Stimulated activated effector memory CD8-positive, alpha-beta T cell treated with anti-CD3 and anti-CD28 coated beads, Interleukin-12 subunit alpha, Interleukin-12 subunit beta, amount 100 ng/mL, for 72 hours (primary cell): Measurements from ENCODE around the gene OR2AE1.
"Not testable (repeated sequence)": the region's sequence is repeated elsewhere in the genome, so short reads cannot be mapped to it uniquely, and the experiment has no call there.

Experiments
- ATAC-seq: fragments of 150-1000 bp; cut with Tn5 transposase; 2 replicates; pipeline ENCODE4 v1.10.0; 2021
- DNase-seq, 2 donors: peaks; one replicate each; pipeline ENCODE4 v3.0.0; 2021 to 2022; ENCODE audit warnings: low spot score in 2 of 2
- H3K27ac Mint-ChIP-seq: one replicate; pipeline ENCODE4 v1.8.0; 2022; ENCODE audit warnings: mild to moderate bottlenecking, mixed read lengths
- H3K36me3 Mint-ChIP-seq: one replicate; pipeline ENCODE4 v1.8.0; 2022; ENCODE audit warnings: mild to moderate bottlenecking, mixed read lengths
- H3K4me1 Mint-ChIP-seq: one replicate; pipeline ENCODE4 v1.8.0; 2022; ENCODE audit warnings: mixed read lengths
- H3K4me3 Mint-ChIP-seq: one replicate; pipeline ENCODE4 v1.8.0; 2022; ENCODE audit warnings: mild to moderate bottlenecking, mixed read lengths
- H3K9me3 Mint-ChIP-seq: one replicate; pipeline ENCODE4 v1.8.0; 2022; ENCODE audit warnings: mixed read lengths

Gene OR2AE1

GRCh38 chr7:99876933-99877332 lies at the start of gene OR2AE1:
OR2AE1 (minus strand) TSS chr7:99877033; CDS start chr7:99877033, 0 bp downstream.
- Mint-ChIP-seq H3K4me1 (no peaks in the 10 kb centered on the region), H3K9me3 (no peaks in the 10 kb centered on the region), H3K36me3 (no peaks in the 10 kb centered on the region), H3K4me3 (no peak within 1 kb of the TSS), H3K27ac (no peak within 1 kb of the TSS)
- ATAC-seq (no peak), DNase-seq (no peak)

- no peak for ATAC-seq
- Mint-ChIP-seq H3K4me1 (peaks cover 17% of the 10 kb centered on the region), H3K4me3 (no peak overlapping the region), H3K36me3 (no peaks in the 10 kb centered on the region), H3K9me3 (no peaks in the 10 kb centered on the region), H3K27ac (no peak overlapping the region)
- no peak for DNase-seq
These were observed 49.5 kb upstream of the OR2AE1 start for GRCh38 chr7:99926321-99926720.

- peaks cover 14% of the 10 kb centered on the region for H3K4me1 Mint-ChIP-seq
- peaks cover 8% of the 10 kb centered on the region for H3K36me3 Mint-ChIP-seq
- H3K9me3 Mint-ChIP-seq: no peaks in the 10 kb centered on the region
- H3K4me3 Mint-ChIP-seq: no peak overlapping the region
- no peak for ATAC-seq
- no peak for DNase-seq
- no peak overlapping the region for H3K27ac Mint-ChIP-seq
These were observed 46.4 kb upstream of the OR2AE1 start for GRCh38 chr7:99923200-99923599.

GRCh38 chr7:99920149-99920548 lies 43.3 kb upstream of the OR2AE1 start:
- peak overlapping the region; percentile 93 for H3K4me3 Mint-ChIP-seq
- peak in 1 of 2 donors; percentile 44 for DNase-seq
- peak overlapping the region; percentile 97 for H3K27ac Mint-ChIP-seq
- H3K9me3 Mint-ChIP-seq: no peaks in the 10 kb centered on the region
- H3K36me3 Mint-ChIP-seq: peaks cover 35% of the 10 kb centered on the region
- no peak for ATAC-seq
- H3K4me1 Mint-ChIP-seq: peaks cover 43% of the 10 kb centered on the region

- no peaks in the 10 kb centered on the region for H3K9me3 Mint-ChIP-seq
- peaks cover 37% of the 10 kb centered on the region for H3K36me3 Mint-ChIP-seq
- ATAC-seq (no peak), DNase-seq (no peak)
- H3K4me3 Mint-ChIP-seq: peak overlapping the region; percentile 93
- peak overlapping the region; percentile 97 for H3K27ac Mint-ChIP-seq
- peaks cover 47% of the 10 kb centered on the region for H3K4me1 Mint-ChIP-seq
These were observed 42.9 kb upstream of the OR2AE1 start for GRCh38 chr7:99919814-99920112.

- Mint-ChIP-seq H3K36me3 (peaks cover 42% of the 10 kb centered on the region), H3K27ac (peak within 1 kb of the TSS; percentile 97), H3K9me3 (no peaks in the 10 kb centered on the region), H3K4me3 (peak within 1 kb of the TSS; percentile 93), H3K4me1 (peaks cover 52% of the 10 kb centered on the region)
- peak; percentile 78 to 95 for DNase-seq
- ATAC-seq: peak; percentile 99
These were observed 42.4 kb upstream of the OR2AE1 start, which contains the start of gene TRIM4 for GRCh38 chr7:99918959-99919813. TRIM4 (minus strand) TSS chr7:99919530; CDS start chr7:99919401, 129 bp downstream.

- DNase-seq (no peak), ATAC-seq (no peak)
- Mint-ChIP-seq H3K36me3 (peaks cover 91% of the 10 kb centered on the region), H3K27ac (no peak overlapping the region), H3K4me3 (no peak overlapping the region), H3K4me1 (peaks cover 31% of the 10 kb centered on the region), H3K9me3 (no peaks in the 10 kb centered on the region)
These were observed 34.1 kb upstream of the OR2AE1 start for GRCh38 chr7:99910976-99911375.

GRCh38 chr7:99901581-99901980 lies 24.7 kb upstream of the OR2AE1 start:
- peaks cover 76% of the 10 kb centered on the region for H3K36me3 Mint-ChIP-seq
- DNase-seq: no peak
- no peak for ATAC-seq
- no peak overlapping the region for H3K27ac Mint-ChIP-seq
- H3K4me3 Mint-ChIP-seq: no peak overlapping the region
- no peaks in the 10 kb centered on the region for H3K9me3 Mint-ChIP-seq
- peaks cover 9% of the 10 kb centered on the region for H3K4me1 Mint-ChIP-seq

GRCh38 chr7:99899830-99900519 lies 23.1 kb upstream of the OR2AE1 start:
- no peak overlapping the region for H3K4me3 Mint-ChIP-seq
- peaks cover 9% of the 10 kb centered on the region for H3K4me1 Mint-ChIP-seq
- DNase-seq: no peak
- peaks cover 60% of the 10 kb centered on the region for H3K36me3 Mint-ChIP-seq
- no peaks in the 10 kb centered on the region for H3K9me3 Mint-ChIP-seq
- H3K27ac Mint-ChIP-seq: no peak overlapping the region
- no peak for ATAC-seq

GRCh38 chr7:99898836-99899235 lies 22.0 kb upstream of the OR2AE1 start:
- Mint-ChIP-seq H3K27ac (no peak overlapping the region), H3K36me3 (peaks cover 55% of the 10 kb centered on the region), H3K4me1 (peaks cover 9% of the 10 kb centered on the region), H3K4me3 (no peak overlapping the region), H3K9me3 (no peaks in the 10 kb centered on the region)
- ATAC-seq (no peak), DNase-seq (no peak)

- Mint-ChIP-seq H3K4me3 (no peak overlapping the region), H3K9me3 (no peaks in the 10 kb centered on the region), H3K27ac (peak overlapping the region; percentile 36), H3K36me3 (peaks cover 51% of the 10 kb centered on the region), H3K4me1 (peaks cover 9% of the 10 kb centered on the region)
- DNase-seq (no peak), ATAC-seq (peak; percentile 76)
These were observed 21.2 kb upstream of the OR2AE1 start for GRCh38 chr7:99898023-99898357.

GRCh38 chr7:99897322-99898022 lies 20.6 kb upstream of the OR2AE1 start:
- peak in 1 of 2 donors; percentile 57 for DNase-seq
- peak overlapping the region; percentile 36 for H3K27ac Mint-ChIP-seq
- no peaks in the 10 kb centered on the region for H3K9me3 Mint-ChIP-seq
- peaks cover 9% of the 10 kb centered on the region for H3K4me1 Mint-ChIP-seq
- H3K36me3 Mint-ChIP-seq: peaks cover 48% of the 10 kb centered on the region
- no peak overlapping the region for H3K4me3 Mint-ChIP-seq
- ATAC-seq: peak; percentile 78

GRCh38 chr7:99894738-99895137 lies 17.9 kb upstream of the OR2AE1 start:
- H3K27ac Mint-ChIP-seq: no peak overlapping the region
- H3K36me3 Mint-ChIP-seq: peaks cover 47% of the 10 kb centered on the region
- H3K4me3 Mint-ChIP-seq: no peak overlapping the region
- DNase-seq (no peak), ATAC-seq (no peak)
- no peaks in the 10 kb centered on the region for H3K9me3 Mint-ChIP-seq
- peaks cover 9% of the 10 kb centered on the region for H3K4me1 Mint-ChIP-seq

- DNase-seq: no peak
- Mint-ChIP-seq H3K36me3 (peaks cover 45% of the 10 kb centered on the region), H3K27ac (no peak overlapping the region)
These were observed 16.4 kb upstream of the OR2AE1 start for GRCh38 chr7:99893280-99893679.

GRCh38 chr7:99890348-99890747 lies 13.5 kb upstream of the OR2AE1 start:
- H3K4me3 Mint-ChIP-seq, H3K27ac Mint-ChIP-seq, DNase-seq, ATAC-seq, H3K9me3 Mint-ChIP-seq, H3K4me1 Mint-ChIP-seq: not testable (repeated sequence)
- H3K36me3 Mint-ChIP-seq: peaks cover 45% of the 10 kb centered on the region

More at GRCh38 chr7:99893280-99893679, 16.4 kb upstream of the OR2AE1 start:
- H3K4me3 Mint-ChIP-seq: no peak overlapping the region
- H3K9me3 Mint-ChIP-seq: no peaks in the 10 kb centered on the region
- peaks cover 8% of the 10 kb centered on the region for H3K4me1 Mint-ChIP-seq
- no peak for ATAC-seq
